Activated CD8-positive, alpha-beta memory T cell treated with anti-CD3 and anti-CD28 coated beads, Interleukin-2, amount 10 ng/mL, durations not matched to agents 7 days and 5 days (primary cell): ENCODE data around the gene GALR1. TPM values are rescaled to one million over a fixed set of nuclear protein-coding genes. Genes with fewer than 3 reads are reported as not detected.

Experiments used
- ATAC-seq: fragments of 150-1000 bp; cut with Tn5 transposase; one replicate; pipeline ENCODE4 v1.10.0; 2021; ENCODE audit warnings: moderate library complexity
- CTCF ChIA-PET: fragments of 350-600 bp; sonication (Branson Sonifier 250); formaldehyde crosslinking; loops from one replicate; lab custom pipeline; 2021; ENCODE audit warnings: antibody characterized with exemption; lab: Charles Lee
- DNase-seq: peaks from one replicate; pipeline ENCODE4 v3.0.0-alpha.2; 2020
- H3K27ac Mint-ChIP-seq: one replicate; pipeline ENCODE4 v1.8.0; 2021; ENCODE audit warnings: mild to moderate bottlenecking, mixed read lengths
- H3K27me3 Mint-ChIP-seq: one replicate; pipeline ENCODE4 v1.8.0; 2021; ENCODE audit warnings: mixed read lengths
- H3K36me3 Mint-ChIP-seq: one replicate; pipeline ENCODE4 v1.8.0; 2021; ENCODE audit warnings: mild to moderate bottlenecking, mixed read lengths
- H3K4me1 Mint-ChIP-seq: one replicate; pipeline ENCODE4 v1.8.0; 2021; ENCODE audit warnings: mixed read lengths
- H3K4me3 Mint-ChIP-seq: one replicate; pipeline ENCODE4 v1.8.0; 2021; ENCODE audit warnings: mild to moderate bottlenecking, moderate library complexity, mixed read lengths
- H3K9me3 Mint-ChIP-seq: one replicate; pipeline ENCODE4 v1.8.0; 2022; ENCODE audit warnings: low read depth, mixed read lengths
- total RNA-seq, 2 experiments: library from RNA; stranded (reverse); gene quantifications; one replicate each; pipeline ENCODE4 v1.2.3, GENCODE V29; 2021

The GALR1 gene, protein sequence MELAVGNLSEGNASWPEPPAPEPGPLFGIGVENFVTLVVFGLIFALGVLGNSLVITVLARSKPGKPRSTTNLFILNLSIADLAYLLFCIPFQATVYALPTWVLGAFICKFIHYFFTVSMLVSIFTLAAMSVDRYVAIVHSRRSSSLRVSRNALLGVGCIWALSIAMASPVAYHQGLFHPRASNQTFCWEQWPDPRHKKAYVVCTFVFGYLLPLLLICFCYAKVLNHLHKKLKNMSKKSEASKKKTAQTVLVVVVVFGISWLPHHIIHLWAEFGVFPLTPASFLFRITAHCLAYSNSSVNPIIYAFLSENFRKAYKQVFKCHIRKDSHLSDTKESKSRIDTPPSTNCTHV
- not detected for total RNA-seq

DNA sequence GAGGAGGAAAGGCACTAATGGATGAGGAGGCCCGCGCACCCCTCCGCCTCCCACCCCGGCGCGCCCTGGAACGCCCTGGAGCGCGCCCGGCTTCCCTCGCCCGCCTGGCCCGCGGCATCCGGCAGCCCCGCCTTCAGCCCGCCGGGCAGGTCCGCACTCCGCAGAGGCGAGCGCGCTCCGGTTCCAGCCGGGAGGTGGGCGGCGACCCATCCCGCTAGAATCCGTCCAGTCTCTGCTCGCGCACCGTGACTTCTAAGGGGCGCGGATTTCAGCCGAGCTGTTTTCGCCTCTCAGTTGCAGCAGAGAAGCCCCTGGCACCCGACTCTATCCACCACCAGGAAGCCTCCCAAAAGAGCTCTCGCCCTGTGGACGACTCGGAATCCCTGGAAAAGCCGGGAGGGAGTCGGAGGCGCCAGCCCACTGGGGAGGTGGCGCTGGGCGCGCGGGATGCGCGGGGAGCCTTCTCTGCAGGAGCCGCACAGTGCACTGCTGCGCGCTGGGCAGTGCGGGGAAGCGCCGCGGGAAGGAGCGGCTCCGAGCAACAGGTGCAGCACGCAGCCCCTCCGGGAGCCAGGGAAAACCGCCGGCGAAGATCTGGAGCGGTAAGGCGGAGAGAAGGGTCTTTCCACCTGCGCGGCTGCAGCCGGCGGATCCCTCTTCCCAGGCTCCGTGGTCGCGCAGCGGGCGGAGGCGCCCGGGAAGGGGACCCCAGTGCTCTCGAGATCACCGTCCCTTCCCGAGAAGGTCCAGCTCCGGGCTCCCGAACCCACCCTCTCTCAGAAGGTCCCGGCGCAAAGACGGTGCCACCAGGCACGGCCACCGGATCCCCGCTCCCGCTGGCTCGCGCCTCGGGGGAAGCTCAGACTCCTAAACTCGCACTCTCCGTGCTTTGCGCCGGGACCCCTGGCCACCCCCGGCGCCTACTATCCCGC lies at the start of gene GALR1:
Gene GALR1 (plus strand): TSS at position 280 of the 932 bp plus-strand sequence. CDS start 701 bp downstream, outside the sequence.
- CTCF ChIA-PET: interaction anchor here (1.6 kb wide), 1 partner anchor 13 kb away, joined by 3 read pairs; no protein-coding TSS in a partner anchor
- peaks cover 13% of the 10 kb centered on the region for H3K4me1 Mint-ChIP-seq
- no peak for ATAC-seq

DNA sequence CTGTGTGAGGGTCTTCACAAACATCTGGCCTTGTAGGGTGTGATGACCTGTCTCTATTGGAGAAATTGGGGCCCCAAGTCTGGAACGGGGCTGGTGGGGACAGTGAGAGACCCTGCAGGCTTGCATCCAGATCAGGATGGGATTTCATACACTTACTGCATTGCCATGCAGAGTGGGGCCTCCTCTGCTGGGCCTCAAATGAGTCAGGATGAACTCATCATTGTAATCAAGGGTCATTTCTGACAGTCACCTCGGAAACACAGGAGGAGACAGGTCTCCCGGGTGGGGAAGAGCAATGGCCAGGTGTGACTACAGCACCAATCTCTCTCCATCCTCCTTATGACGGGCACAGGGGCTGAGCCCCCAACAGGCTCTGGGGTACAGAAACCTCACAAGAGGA lies 48.1 kb upstream of the GALR1 start:
- Mint-ChIP-seq H3K27me3 (peaks cover 8% of the 10 kb centered on the region), H3K4me1 (peaks cover 4% of the 10 kb centered on the region), H3K4me3 (no peak overlapping the region), H3K36me3 (no peaks in the 10 kb centered on the region), H3K27ac (no peak overlapping the region), H3K9me3 (no peaks in the 10 kb centered on the region)
- CTCF ChIA-PET: no interaction called here
- no peak for ATAC-seq
- no peak for DNase-seq

More for the DNA sequence above, at the start of gene GALR1:
- peaks cover 2% of the 10 kb centered on the region for H3K36me3 Mint-ChIP-seq
- H3K9me3 Mint-ChIP-seq: peaks cover 2% of the 10 kb centered on the region
- DNase-seq: no peak
- H3K4me3 Mint-ChIP-seq: peak within 1 kb of the TSS; percentile 57
- H3K27ac Mint-ChIP-seq: peak within 1 kb of the TSS; percentile 9
- H3K27me3 Mint-ChIP-seq: peaks cover 85% of the 10 kb centered on the region

DNA sequence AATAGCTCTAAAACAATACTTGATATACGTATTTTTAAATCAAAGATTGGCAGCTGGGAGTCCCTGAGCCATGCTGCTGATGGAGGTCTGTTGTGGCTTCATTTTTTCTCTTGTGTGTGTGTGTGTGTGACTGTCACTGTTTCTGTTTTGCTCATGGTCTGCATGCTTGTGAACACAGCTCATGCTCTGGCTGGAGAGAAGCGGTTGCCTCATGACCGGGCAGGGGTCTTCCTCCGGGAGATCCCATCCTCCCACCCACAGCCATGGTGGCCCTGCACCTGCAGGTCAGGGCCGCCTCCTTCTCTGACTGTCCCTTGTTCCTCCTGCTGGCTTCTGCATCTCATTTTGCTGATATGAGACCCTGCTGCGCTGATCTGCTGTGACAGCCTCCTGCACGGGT lies 47.3 kb upstream of the GALR1 start:
- no peak for DNase-seq
- ATAC-seq: no peak
- peaks cover 6% of the 10 kb centered on the region for H3K4me1 Mint-ChIP-seq
- H3K9me3 Mint-ChIP-seq: no peaks in the 10 kb centered on the region
- CTCF ChIA-PET: no interaction called here
- no peaks in the 10 kb centered on the region for H3K36me3 Mint-ChIP-seq
- no peak overlapping the region for H3K27ac Mint-ChIP-seq
- peaks cover 8% of the 10 kb centered on the region for H3K27me3 Mint-ChIP-seq
- no peak overlapping the region for H3K4me3 Mint-ChIP-seq

DNA sequence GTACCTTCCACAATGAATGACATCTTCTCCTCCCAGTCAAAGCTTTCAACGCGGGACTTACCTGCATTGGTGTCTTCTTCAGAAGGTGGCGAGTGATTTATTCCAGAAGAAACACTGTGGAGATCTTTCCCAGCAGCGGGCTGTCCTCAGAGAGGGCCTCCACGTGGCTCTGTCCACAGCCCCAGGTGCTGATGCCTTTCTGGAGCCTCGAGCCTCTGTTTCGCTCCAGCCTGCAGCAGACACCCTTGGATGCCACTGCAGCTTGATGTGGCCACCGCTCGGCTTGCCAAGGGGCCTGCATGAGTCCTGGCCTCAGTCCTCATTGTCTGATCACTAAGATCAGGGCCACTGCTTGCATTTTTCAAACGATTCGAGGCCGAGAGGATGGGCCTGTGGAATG lies 46.6 kb upstream of the GALR1 start:
- ATAC-seq: no peak
- Mint-ChIP-seq H3K4me3 (no peak overlapping the region), H3K27me3 (peaks cover 2% of the 10 kb centered on the region), H3K27ac (no peak overlapping the region), H3K9me3 (no peaks in the 10 kb centered on the region), H3K36me3 (no peaks in the 10 kb centered on the region), H3K4me1 (peaks cover 11% of the 10 kb centered on the region)
- CTCF ChIA-PET: no interaction called here
- no peak for DNase-seq

DNA sequence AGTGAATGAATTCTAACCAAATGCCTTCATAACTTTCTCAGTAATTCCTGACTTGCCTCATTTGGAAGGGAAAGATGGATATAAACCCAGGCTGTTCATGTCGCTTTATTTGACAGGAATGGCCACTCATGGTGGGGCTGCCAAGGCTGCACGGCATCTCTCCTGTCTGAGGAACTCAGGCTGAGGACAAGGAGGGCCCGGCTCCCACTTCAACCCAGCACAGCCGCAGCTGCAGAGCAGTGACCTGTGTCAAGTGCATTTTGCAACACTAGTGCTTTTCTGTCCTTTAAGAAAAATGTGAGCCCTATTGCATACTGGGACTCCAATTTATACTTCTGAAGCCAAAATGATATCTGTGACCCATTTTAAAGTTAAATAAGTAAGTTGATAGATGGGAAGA lies 45.8 kb upstream of the GALR1 start:
- no peak for ATAC-seq
- Mint-ChIP-seq H3K27me3 (peaks cover 2% of the 10 kb centered on the region), H3K4me1 (peaks cover 17% of the 10 kb centered on the region), H3K27ac (no peak overlapping the region), H3K36me3 (peaks cover 5% of the 10 kb centered on the region), H3K9me3 (peaks cover 2% of the 10 kb centered on the region), H3K4me3 (no peak overlapping the region)
- CTCF ChIA-PET: no interaction called here
- no peak for DNase-seq

DNA sequence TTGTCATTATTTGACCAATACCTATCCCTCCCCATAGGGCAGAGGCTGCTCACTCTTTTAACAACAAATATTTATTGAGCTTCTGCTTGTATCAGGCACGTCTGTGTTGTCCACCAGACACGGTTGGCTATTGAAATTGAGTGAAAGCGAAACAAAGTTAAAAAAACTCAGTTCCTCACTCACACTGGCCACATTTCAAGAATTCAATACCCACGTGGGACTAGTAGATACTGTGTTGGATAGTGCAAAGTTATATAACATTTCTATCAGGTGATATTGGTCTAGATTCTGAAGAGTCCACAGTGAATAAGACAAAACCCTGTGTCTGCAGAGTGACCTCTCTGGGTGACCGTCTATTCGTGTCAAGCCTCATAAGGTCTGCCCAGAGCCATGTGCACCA lies 43.9 kb upstream of the GALR1 start:
- Mint-ChIP-seq H3K4me3 (no peak overlapping the region), H3K27me3 (no peaks in the 10 kb centered on the region), H3K27ac (no peak overlapping the region), H3K36me3 (peaks cover 5% of the 10 kb centered on the region), H3K4me1 (peaks cover 36% of the 10 kb centered on the region), H3K9me3 (peaks cover 2% of the 10 kb centered on the region)
- DNase-seq (no peak), ATAC-seq (no peak)
- CTCF ChIA-PET: interaction anchor here (1.1 to 1.2 kb wide), 2 partner anchors 60 to 403 kb away, joined by 3 read pairs; no protein-coding TSS in a partner anchor

DNA sequence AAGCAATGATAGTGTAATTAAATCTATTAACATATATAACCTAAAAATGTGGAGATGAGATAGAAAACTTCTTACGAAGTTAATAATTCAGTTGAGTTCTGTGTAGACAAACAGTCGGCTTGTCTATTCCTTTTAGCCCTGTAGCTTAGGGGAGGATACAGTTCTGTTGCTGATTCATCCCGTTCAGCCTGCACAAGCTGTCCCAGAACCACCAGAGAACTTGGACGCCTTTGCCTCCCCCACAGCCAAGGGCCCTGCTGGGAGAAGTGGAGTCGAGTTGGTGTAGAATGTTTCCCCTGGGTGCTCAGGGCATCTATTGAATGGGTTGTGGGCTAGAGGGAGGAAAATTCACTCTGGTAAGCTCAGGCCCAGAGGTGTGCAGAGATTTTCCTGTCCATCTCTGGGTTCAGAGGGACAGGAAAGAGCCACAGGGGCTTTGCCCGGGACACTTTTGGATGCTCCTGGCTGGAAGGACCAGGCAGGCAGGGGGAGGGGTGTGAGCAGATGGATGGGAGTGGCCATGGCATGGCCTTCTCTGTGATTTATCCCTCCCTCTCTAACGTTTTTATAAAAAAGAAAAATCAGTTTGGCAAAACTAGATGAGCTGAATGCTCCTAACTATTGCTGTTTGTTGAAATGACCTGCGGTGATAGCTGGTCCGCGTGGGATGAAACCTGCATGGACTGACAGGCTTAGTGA lies 42.8 kb upstream of the GALR1 start:
- Mint-ChIP-seq H3K9me3 (peaks cover 2% of the 10 kb centered on the region), H3K27me3 (no peaks in the 10 kb centered on the region), H3K36me3 (peaks cover 5% of the 10 kb centered on the region), H3K4me1 (peaks cover 43% of the 10 kb centered on the region), H3K27ac (no peak overlapping the region), H3K4me3 (no peak overlapping the region)
- no peak for ATAC-seq
- no peak for DNase-seq
- CTCF ChIA-PET: interaction anchor here (0.6 to 1.3 kb wide), 4 partner anchors 14 to 138 kb away, joined by 3 to 4 read pairs (median 3); no protein-coding TSS in a partner anchor

DNA sequence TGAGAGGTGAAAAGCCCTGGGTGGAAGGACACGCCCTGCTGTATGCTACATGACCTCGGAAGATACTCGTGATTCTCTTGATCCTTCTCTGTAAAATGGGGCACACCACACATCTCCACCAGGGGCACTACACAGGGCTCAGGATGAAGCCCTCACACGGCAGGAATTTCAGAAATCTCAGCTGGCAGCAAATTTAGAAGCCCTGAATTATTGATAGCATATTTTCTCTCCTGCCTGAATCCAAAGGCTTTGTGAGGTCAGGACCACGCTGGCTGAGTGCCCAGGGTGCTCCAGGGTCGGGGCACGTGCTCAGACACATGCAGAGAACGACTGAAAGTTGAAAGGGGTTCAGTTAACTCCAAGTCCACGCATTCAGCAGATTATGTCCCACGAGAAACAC lies 42.1 kb upstream of the GALR1 start:
- DNase-seq (peak; percentile 56), ATAC-seq (peak; percentile 50)
- H3K27me3 Mint-ChIP-seq: no peaks in the 10 kb centered on the region
- H3K4me3 Mint-ChIP-seq: no peak overlapping the region
- peaks cover 2% of the 10 kb centered on the region for H3K9me3 Mint-ChIP-seq
- peaks cover 47% of the 10 kb centered on the region for H3K4me1 Mint-ChIP-seq
- H3K27ac Mint-ChIP-seq: no peak overlapping the region
- CTCF ChIA-PET: interaction anchor here (0.9 to 1.7 kb wide), 6 partner anchors 15 to 207 kb away, joined by 3 to 4 read pairs (median 3); no protein-coding TSS in a partner anchor
- peaks cover 5% of the 10 kb centered on the region for H3K36me3 Mint-ChIP-seq

DNA sequence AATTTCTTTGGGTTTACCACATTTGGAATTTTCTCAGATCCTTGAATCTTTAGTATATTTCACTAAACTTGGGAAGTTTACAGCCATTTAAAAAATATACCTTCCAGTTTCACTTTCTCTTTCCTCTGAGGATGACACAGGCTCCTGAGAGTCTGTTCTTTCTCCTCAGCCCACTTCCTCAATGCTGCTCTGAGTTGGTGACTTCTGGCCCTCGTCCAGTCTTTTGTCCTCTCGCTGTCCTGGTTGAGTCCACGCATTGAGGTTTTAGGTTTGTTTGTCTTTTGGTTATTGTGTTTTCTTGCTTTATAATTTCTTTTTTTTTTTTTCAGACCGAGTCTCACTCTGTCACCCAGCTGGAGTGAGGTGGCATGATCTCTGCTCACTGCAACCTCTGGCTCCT lies 40.7 kb upstream of the GALR1 start:
- no peaks in the 10 kb centered on the region for H3K27me3 Mint-ChIP-seq
- peaks cover 5% of the 10 kb centered on the region for H3K36me3 Mint-ChIP-seq
- peaks cover 2% of the 10 kb centered on the region for H3K9me3 Mint-ChIP-seq
- peak overlapping the region; percentile 92 for H3K27ac Mint-ChIP-seq
- DNase-seq: peak; percentile 57
- CTCF ChIA-PET: interaction anchor here (0.7 to 1.8 kb wide), 7 partner anchors 81 to 208 kb away, joined by 3 to 7 read pairs (median 3); no protein-coding TSS in a partner anchor
- H3K4me3 Mint-ChIP-seq: peak overlapping the region; percentile 79
- H3K4me1 Mint-ChIP-seq: peaks cover 48% of the 10 kb centered on the region
- peak; percentile 90 for ATAC-seq

DNA sequence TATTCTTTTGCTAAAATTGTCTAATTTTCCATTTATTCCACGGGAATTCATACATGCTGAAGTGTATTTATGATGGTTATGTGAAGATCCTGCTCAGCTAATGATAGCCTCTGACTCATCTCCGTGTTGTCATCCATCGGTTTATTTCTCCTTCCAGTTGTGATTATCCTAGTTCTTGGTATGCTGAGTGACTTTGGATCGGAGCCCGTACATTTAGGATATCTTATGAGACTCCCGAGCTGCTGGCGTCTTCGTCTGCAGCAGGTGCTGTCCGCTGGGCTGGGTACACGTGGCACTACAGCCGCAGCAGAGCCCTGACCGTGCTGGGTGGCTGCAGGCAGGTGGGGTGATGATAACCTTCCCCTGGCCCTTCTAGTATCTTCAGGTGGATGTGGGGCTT lies 40.1 kb upstream of the GALR1 start:
- Mint-ChIP-seq H3K9me3 (peaks cover 2% of the 10 kb centered on the region), H3K27me3 (no peaks in the 10 kb centered on the region), H3K4me1 (peaks cover 48% of the 10 kb centered on the region), H3K4me3 (peak overlapping the region; percentile 79), H3K27ac (peak overlapping the region; percentile 92), H3K36me3 (peaks cover 5% of the 10 kb centered on the region)
- DNase-seq (no peak), ATAC-seq (no peak)
- CTCF ChIA-PET: interaction anchor here (0.8 to 1.8 kb wide), 4 partner anchors 62 to 209 kb away, joined by 3 to 7 read pairs (median 4); no protein-coding TSS in a partner anchor

DNA sequence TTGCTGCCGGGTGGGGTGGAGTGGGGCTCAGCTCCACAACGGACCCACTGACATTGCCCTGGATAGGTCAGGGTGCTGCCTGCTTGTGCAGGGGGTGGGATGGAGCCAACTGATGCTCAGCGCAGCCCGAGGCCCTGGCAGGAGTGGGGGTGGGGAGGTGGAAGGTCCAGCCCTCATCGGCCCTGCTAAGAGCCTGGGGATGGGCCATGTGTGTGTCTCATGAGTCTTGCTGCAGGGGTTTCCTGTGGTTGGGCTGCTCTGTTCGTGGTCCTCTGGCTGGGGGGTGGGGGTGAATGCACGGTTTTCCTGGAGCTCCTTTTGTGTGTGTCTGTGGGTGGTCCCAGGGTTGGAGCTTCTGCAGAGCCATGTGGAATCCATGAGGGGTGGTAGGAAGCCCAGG lies 39.4 kb upstream of the GALR1 start:
- ATAC-seq: no peak
- DNase-seq: no peak
- Mint-ChIP-seq H3K27ac (peak overlapping the region; percentile 92), H3K4me1 (peaks cover 48% of the 10 kb centered on the region), H3K27me3 (no peaks in the 10 kb centered on the region), H3K4me3 (peak overlapping the region; percentile 79), H3K9me3 (peaks cover 2% of the 10 kb centered on the region), H3K36me3 (peaks cover 5% of the 10 kb centered on the region)
- CTCF ChIA-PET: interaction anchor here (0.6 to 2.3 kb wide), 9 partner anchors 62 to 408 kb away, joined by 3 to 11 read pairs (median 4); no protein-coding TSS in a partner anchor

DNA sequence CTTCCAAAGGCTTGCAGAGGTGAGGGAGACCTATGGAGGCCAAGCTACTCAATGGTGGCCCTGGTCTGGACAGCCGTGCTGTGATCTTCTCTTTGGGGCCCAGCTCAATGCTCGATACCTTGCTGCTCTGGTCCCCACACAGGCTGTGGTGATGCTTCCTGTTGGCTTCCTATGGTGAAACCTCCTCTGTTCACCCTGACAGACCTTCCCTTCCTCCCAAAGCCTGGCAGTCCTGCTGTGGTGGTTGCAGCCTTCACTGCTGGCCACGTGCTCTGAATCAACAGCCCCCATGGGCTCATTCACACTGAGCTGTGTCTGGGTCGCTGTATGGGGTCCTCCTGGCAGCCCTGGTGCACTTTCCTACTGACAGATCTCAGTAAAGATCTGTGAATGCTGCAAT lies 31.0 kb upstream of the GALR1 start:
- no peak for ATAC-seq
- Mint-ChIP-seq H3K36me3 (no peaks in the 10 kb centered on the region), H3K4me1 (peaks cover 5% of the 10 kb centered on the region), H3K4me3 (no peak overlapping the region), H3K9me3 (no peaks in the 10 kb centered on the region), H3K27me3 (peaks cover 7% of the 10 kb centered on the region), H3K27ac (no peak overlapping the region)
- no peak for DNase-seq
- CTCF ChIA-PET: interaction anchor here (2.2 kb wide), 1 partner anchor 218 kb away, joined by 6 read pairs; no protein-coding TSS in a partner anchor
